ENCODE measurements around the gene AAGAB.
"Not testable (repeated sequence)": the region's sequence is repeated elsewhere in the genome, so short reads cannot be mapped to it uniquely, and the experiment has no call there.

AAGAB gene, protein sequence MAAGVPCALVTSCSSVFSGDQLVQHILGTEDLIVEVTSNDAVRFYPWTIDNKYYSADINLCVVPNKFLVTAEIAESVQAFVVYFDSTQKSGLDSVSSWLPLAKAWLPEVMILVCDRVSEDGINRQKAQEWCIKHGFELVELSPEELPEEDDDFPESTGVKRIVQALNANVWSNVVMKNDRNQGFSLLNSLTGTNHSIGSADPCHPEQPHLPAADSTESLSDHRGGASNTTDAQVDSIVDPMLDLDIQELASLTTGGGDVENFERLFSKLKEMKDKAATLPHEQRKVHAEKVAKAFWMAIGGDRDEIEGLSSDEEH

GRCh38 chr15:67254238-67255175, at the start of gene AAGAB, which contains the start of gene IQCH:
TSS of gene AAGAB (minus strand) at chr15:67254661. CDS start at chr15:67254631, 30 bp downstream.
TSS of gene IQCH (plus strand) at chr15:67254786. CDS start at chr15:67254897, 111 bp downstream.
- in situ Hi-C loops (cut with HindIII; ENCODE audit: low sequenced_read_pairs) = no loop called here

GRCh38 chr15:67303490-67304363, 49.3 kb upstream of the AAGAB start:
- in situ Hi-C loops (cut with HindIII; ENCODE audit: low sequenced_read_pairs) = loop anchor here (25.0 kb wide), 1 partner anchor 366 kb away; no protein-coding TSS in a partner anchor

- in situ Hi-C loops (cut with HindIII; ENCODE audit: low sequenced_read_pairs) = loop anchor here (25.0 kb wide), 1 partner anchor 363 kb away; no protein-coding TSS in a partner anchor
Observed at GRCh38 chr15:67300266-67301025, 46.0 kb upstream of the AAGAB start.

DNA sequence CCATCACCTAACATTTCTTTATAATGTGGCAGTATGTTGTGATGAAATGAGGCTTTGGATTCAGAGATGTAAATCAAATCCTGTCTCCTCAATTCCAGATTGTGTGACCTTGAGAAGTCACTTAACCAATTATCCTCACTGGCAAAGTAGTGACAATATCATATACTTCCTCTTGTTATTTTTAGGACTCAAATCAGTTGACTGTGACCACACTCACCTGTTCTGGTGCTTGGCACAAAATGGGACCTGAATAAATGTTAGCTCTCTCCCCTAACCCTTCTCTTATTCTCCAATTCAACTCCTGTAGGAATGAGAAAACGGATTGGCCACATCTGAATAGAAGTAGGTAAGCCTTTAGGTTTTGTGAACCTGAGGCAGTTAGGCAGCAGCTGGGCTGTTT, 42.2 kb upstream of the AAGAB start:
- in situ Hi-C loops (cut with HindIII; ENCODE audit: low sequenced_read_pairs) = no loop called here

DNA sequence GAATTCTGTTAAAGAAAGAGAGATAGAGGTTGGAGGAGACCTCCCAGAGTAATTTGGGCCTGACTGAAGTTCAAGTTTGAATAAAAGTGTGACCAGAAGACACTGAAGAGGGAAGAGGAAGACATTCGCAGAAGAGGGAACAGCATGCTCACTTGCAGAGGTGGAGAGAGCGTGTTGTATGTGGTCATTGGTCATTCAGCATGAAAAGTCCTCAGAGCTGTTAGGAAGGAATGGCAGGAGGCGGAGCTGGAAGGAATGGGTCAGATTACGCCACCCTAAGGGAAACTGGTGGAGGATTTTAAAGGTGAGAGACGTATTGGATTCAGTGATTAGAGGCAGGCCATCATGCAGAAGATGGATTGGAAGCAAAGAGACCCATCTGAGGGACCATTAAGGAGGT, 41.7 kb upstream of the AAGAB start:
- in situ Hi-C loops (cut with HindIII; ENCODE audit: low sequenced_read_pairs) = no loop called here

DNA sequence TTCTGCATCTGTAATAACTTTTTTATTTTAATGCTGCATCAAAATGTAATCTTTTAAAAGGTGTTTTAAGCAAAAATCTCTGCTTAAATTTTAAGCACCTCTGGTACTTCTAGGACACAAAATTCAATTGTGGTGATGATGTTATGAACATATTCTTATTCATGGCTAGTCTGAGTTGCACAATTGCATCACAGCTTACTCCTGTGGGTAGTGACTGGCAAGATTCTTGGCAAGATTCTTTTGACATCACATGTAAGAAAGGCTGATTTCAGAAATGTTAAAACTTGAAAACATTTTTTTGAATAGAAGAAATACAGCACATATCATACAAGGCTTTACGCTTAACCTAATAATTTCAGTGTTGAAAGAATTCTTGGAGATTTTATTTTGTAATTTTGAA, 35.9 kb upstream of the AAGAB start:
- in situ Hi-C loops (cut with HindIII; ENCODE audit: low sequenced_read_pairs) = no loop called here

- in situ Hi-C loops (cut with HindIII; ENCODE audit: low sequenced_read_pairs) = not testable (repeated sequence)
Observed at GRCh38 chr15:67286400-67286799, 31.9 kb upstream of the AAGAB start.

GRCh38 chr15:67285625-67286024, 31.2 kb upstream of the AAGAB start:
- in situ Hi-C loops (cut with HindIII; ENCODE audit: low sequenced_read_pairs) = not testable (repeated sequence)

DNA sequence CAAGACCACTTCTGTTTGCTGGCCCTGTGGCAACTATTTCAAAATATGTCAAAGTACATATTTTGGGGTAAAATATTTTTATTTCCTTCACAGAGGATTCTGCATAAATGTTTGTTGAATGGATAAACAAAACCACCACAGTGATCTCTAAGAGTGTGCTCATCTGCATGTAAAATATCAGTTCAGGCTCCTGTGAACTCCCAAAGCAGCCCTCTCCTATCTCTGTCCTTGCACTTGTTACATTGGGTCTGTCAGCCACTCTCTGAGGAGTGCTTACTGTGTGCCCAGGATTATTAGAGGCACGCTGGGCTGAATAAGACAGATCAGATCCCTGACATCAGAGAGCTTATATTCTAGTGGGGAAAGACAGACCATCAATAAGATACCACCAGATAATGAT, 27.3 kb upstream of the AAGAB start:
- in situ Hi-C loops (cut with HindIII; ENCODE audit: low sequenced_read_pairs) = no loop called here

DNA sequence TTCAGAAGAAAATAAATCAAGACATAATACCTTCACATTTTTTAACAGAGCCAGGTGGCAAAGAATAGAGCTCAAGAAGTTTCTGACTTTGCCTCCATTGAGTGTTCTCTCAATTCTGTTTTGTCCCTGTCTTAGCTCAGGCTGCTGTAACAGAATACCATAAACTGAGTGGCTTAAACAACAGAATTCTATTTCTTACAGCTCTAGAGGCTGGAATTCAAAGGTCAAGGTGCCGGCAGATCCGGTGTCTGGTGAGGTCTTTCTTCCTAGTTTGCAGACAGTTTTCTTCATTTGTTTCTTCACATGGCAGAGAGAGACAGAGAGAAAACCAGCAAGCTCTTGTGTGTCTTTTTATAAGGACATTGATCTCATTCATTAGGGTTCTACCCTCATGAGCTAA, 25.8 kb upstream of the AAGAB start:
- in situ Hi-C loops (cut with HindIII; ENCODE audit: low sequenced_read_pairs) = no loop called here

DNA sequence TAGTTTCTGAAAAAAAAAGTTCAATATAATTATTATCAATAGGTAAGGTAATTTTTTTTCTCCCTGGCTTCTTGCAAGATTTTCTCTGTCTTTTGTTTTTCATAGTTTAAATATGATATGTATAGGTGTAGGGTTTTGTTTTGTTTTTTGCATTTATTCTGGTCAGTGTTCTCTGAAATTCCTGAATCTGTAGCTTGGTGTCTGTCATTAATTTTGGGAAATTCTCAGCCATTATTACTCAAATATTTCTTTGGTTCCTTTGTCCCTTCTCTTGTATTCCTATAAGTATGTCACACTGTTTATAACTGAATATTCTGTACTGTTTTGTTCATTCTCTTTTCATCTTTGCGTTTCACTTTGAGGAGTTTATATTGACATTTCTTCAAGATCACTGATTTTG, 22.2 kb upstream of the AAGAB start:
- in situ Hi-C loops (cut with HindIII; ENCODE audit: low sequenced_read_pairs) = no loop called here

DNA sequence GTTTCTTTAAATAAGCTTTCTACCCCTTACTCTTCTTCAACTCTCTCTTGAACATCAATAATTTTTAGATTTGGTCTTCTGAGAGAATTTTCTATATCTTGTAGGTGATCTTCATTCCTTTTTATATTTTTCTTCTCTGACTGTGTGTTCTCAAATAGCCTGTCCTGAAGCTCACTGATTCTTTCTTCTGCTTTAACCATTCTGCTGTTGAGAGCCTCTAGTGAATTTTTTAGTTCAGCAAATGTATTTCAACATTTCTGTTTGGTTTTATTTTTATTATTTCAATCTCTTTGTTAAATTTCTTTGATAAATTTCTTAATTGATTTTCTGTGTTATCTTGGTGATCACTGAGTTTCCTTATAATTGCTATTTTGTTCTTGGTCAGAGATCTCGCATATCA, 19.8 kb upstream of the AAGAB start:
- in situ Hi-C loops (cut with HindIII; ENCODE audit: low sequenced_read_pairs) = no loop called here

DNA sequence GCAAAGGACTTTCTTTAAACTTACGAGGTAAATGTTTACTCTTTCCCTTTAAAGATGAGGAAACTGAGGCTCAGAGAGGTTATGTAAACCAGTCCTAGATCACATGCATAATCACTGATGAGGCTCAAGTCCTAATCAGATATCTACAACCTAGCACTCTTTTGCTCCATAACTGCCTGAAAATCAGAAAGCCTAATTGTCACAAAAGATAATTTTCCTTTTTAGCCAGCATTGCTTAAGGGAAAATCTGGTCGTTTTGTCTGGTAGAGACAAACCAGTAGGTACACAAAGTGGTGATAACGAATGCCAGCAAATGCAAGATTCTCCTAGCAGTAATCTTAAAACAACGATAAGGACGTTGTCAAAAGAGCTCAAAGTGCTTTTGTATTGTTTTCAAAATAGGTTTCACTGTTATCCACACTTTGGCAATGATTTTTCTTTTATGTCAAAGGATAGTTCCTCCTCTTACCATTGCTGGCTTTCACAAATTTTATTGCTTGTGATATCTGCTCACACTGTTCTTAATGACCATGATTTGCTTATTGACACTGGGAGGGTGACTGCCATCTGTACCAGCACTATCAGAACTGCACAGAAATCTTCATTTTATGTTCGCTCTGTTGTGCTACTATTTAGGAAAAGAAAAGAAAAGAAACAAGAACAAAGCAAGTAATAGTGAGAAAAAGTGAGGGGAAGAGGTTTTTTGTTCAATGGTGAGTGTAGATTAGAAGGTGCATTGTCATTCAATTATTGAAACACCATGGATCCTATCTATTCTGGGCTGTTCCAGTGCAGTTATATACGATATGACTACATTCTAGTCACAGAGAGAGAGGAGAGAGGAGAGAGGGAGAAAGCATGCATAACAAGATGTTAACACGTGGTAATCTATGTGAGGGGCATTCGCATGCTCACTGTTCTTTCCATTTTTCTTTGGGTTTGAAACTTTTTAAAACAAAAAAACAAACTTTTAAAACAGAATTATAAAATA, 13.8 kb upstream of the AAGAB start:
- in situ Hi-C loops (cut with HindIII; ENCODE audit: low sequenced_read_pairs) = no loop called here

DNA sequence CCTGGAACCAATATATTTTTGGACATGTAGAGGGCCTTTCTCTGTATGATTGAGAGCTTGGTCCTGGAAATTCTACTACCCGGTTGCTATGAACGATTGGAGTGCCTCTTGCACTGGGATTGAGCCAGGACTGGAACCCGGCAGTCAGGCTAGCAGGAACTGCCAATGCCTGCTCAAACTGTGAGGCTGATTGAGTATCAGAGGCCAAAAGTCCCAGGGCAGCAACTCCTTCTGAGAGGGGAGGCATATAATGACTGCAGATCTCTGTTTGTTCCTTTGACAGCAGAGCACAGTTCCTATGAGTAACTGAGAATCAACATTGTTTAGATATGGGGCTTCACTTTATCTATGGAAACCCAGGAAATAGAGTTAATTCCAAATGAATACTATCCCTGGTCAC, 13.0 kb upstream of the AAGAB start:
- in situ Hi-C loops (cut with HindIII; ENCODE audit: low sequenced_read_pairs) = no loop called here

- in situ Hi-C loops (cut with HindIII; ENCODE audit: low sequenced_read_pairs) = no loop called here
Observed at GRCh38 chr15:67266870-67267269, 12.4 kb upstream of the AAGAB start.

DNA sequence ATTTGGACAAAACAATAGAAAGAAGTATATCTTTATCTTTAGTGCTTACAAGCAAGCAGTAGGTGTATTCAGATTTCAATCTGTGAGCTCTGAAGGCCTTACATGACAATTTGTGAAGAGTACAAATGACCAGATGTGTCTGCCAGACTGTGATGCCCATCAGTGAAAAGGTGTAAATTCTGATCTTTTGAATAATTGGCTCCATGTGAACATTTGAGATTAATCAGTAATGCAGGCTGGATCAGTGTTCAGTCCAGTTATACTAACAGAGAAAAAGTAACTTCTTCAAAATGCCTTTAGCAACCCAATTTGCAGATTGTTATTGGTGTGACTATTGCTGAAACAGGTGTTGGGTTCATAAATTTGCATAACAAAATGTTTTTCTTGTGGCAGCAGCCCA, 5.3 kb upstream of the AAGAB start:
- in situ Hi-C loops (cut with HindIII; ENCODE audit: low sequenced_read_pairs) = no loop called here

GRCh38 chr15:67259379-67259778, 4.9 kb upstream of the AAGAB start:
- in situ Hi-C loops (cut with HindIII; ENCODE audit: low sequenced_read_pairs) = no loop called here

DNA sequence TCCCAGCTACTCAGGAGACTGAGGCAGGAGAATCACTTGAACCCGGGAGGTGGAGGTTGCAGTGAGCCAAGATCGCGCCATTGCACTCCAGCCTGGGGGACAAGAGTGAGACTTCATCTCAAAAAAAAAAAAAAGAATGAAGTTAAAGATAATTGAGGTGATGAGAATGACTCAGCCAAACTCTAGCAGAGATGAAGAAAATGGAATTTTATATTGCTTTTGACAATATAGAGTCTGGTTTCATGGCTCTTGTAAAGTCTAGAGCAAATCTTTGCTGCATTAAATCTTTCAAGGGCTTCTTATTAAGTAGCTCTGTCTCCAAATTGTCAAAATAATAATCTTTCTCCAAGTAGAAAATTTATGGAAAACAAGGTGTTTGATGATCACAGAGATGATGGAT, 4.0 kb upstream of the AAGAB start:
- in situ Hi-C loops (cut with HindIII; ENCODE audit: low sequenced_read_pairs) = not testable (repeated sequence)

DNA sequence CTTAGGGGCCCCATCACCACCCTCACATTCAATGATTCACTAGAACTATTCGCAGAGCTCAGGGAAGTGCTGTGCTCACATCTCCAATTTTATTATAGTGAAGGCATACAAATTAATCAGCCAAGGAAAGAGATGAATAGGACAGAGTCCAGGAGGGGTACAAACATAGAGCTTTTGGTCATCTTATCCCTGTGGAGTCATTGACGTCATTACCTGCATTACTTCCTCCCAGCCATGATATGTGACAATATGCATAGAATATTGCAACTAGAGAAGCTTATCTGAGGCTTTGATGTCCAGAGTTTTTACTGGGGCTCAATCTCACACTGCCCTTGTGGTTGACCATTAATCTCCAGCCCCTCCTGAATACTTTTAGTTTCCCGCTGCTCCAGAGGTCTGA, 1.6 kb upstream of the AAGAB start:
- in situ Hi-C loops (cut with HindIII; ENCODE audit: low sequenced_read_pairs) = no loop called here

Data from endothelial cell of hepatic sinusoid (primary cell).